Measurements from ENCODE around the gene SMAD4.
"Not testable (repeated sequence)": the region's sequence is repeated elsewhere in the genome, so short reads cannot be mapped to it uniquely, and the experiment has no call there.

The SMAD4 gene

GRCh38 chr18:50994031-50994430, 36.0 kb upstream of the SMAD4 start:
- no peak overlapping the region for H2BK120ac ChIP-seq (ENCODE audit: low read depth, low read length)
- H3K23ac ChIP-seq (ENCODE audit: low read length in 2 of 2): no peak overlapping the region
- H3K4me1 ChIP-seq (ENCODE audit: control insufficient read depth, insufficient read depth, low read depth, low read length): no peaks in the 10 kb centered on the region
- H2BK12ac ChIP-seq (ENCODE audit: low read length in 2 of 2): no peak overlapping the region
- no peak overlapping the region for H2BK15ac ChIP-seq (ENCODE audit: low read depth, poor library complexity, severe bottlenecking)
- no peak overlapping the region for H2AFZ ChIP-seq (ENCODE audit: low read depth, low read length)
- no peak overlapping the region for H3K27ac ChIP-seq (ENCODE audit: low read length, poor library complexity, severe bottlenecking)
- no CpG with 5 or more reads among the region's 2 CpGs for WGBS
- H3K4me2 ChIP-seq (ENCODE audit: low read length, poor library complexity, severe bottlenecking): no peak overlapping the region
- DNase-seq: no peak
- no peak overlapping the region for H4K8ac ChIP-seq (ENCODE audit: low read length)
- no peaks in the 10 kb centered on the region for H3K36me3 ChIP-seq (ENCODE audit: control insufficient read depth in 1 of 2, insufficient read depth in 2 of 2, low read depth in 1 of 2, low read length in 2 of 2)
- no peak overlapping the region for H4K91ac ChIP-seq (ENCODE audit: low read length)
- no peak overlapping the region for H3K18ac ChIP-seq (ENCODE audit: low read depth in 1 of 2, low read length in 2 of 2)
- no peaks in the 10 kb centered on the region for H3K9me3 ChIP-seq (ENCODE audit: control insufficient read depth, low read length)
- no peak overlapping the region for H3K9ac ChIP-seq (ENCODE audit: low read length)
- no peak overlapping the region for H2BK5ac ChIP-seq (ENCODE audit: low read depth, low read length, poor library complexity, severe bottlenecking)
- H3K4me3 ChIP-seq (ENCODE audit: insufficient read depth in 1 of 2, low read depth in 1 of 2, low read length in 2 of 2): no peak overlapping the region
- peaks cover 1% of the 10 kb centered on the region for H3K79me1 ChIP-seq (replicated peaks; ENCODE audit: low read length, poor library complexity, severe bottlenecking)
- H3K4ac ChIP-seq (ENCODE audit: low read depth in 1 of 2, low read length in 2 of 2): no peak overlapping the region
- no peak overlapping the region for H2AK5ac ChIP-seq (ENCODE audit: low read length, severe bottlenecking)
- H3K14ac ChIP-seq (ENCODE audit: low read length in 2 of 2): no peak overlapping the region
- no peaks in the 10 kb centered on the region for H3K27me3 ChIP-seq (ENCODE audit: control insufficient read depth in 1 of 2, insufficient read depth in 1 of 2, low read length in 2 of 2)

DNA sequence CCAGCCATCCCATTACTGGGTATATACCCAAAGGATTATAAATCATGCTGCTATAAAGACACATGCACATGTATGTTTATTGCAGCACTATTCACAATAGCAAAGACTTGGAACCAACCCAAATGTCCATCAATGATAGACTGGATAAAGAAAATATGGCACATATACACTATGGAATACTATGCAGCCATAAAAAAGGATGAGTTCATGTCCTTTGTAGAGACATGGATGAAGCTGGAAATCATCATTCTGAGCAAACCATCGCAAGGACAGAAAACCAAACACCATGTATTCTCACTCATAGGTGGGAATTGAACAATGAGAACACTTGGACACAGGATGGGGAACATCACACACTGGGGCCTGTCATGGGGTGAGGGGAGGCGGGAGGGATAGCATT, 26.8 kb upstream of the SMAD4 start:
- H3K14ac ChIP-seq (ENCODE audit: low read length in 2 of 2); H3K27me3 ChIP-seq (ENCODE audit: control insufficient read depth in 1 of 2, insufficient read depth in 1 of 2, low read length in 2 of 2); H2AK5ac ChIP-seq (ENCODE audit: low read length, severe bottlenecking); H2BK15ac ChIP-seq (ENCODE audit: low read depth, poor library complexity, severe bottlenecking); H4K91ac ChIP-seq (ENCODE audit: low read length); H3K4me2 ChIP-seq (ENCODE audit: low read length, poor library complexity, severe bottlenecking); H3K9ac ChIP-seq (ENCODE audit: low read length); DNase-seq; H2BK5ac ChIP-seq (ENCODE audit: low read depth, low read length, poor library complexity, severe bottlenecking); H3K27ac ChIP-seq (ENCODE audit: low read length, poor library complexity, severe bottlenecking); H3K18ac ChIP-seq (ENCODE audit: low read depth in 1 of 2, low read length in 2 of 2); H3K23ac ChIP-seq (ENCODE audit: low read length in 2 of 2); H3K36me3 ChIP-seq (ENCODE audit: control insufficient read depth in 1 of 2, insufficient read depth in 2 of 2, low read depth in 1 of 2, low read length in 2 of 2); H3K4me1 ChIP-seq (ENCODE audit: control insufficient read depth, insufficient read depth, low read depth, low read length); H2BK12ac ChIP-seq (ENCODE audit: low read length in 2 of 2); H3K79me1 ChIP-seq (replicated peaks; ENCODE audit: low read length, poor library complexity, severe bottlenecking); H3K9me3 ChIP-seq (ENCODE audit: control insufficient read depth, low read length); H2AFZ ChIP-seq (ENCODE audit: low read depth, low read length); H4K8ac ChIP-seq (ENCODE audit: low read length); H3K4me3 ChIP-seq (ENCODE audit: insufficient read depth in 1 of 2, low read depth in 1 of 2, low read length in 2 of 2); H3K4ac ChIP-seq (ENCODE audit: low read depth in 1 of 2, low read length in 2 of 2); H2BK120ac ChIP-seq (ENCODE audit: low read depth, low read length): not testable (repeated sequence)
- WGBS: 80% methylated on average over 1 of the region's 2 CpGs

GRCh38 chr18:51006061-51006818, 23.8 kb upstream of the SMAD4 start:
- Histone ChIP-seq H2AFZ (ENCODE audit: low read depth, low read length) (no peak overlapping the region), H3K27me3 (ENCODE audit: control insufficient read depth in 1 of 2, insufficient read depth in 1 of 2, low read length in 2 of 2) (no peaks in the 10 kb centered on the region), H3K14ac (ENCODE audit: low read length in 2 of 2) (no peak overlapping the region), H3K9me3 (ENCODE audit: control insufficient read depth, low read length) (no peaks in the 10 kb centered on the region), H2AK5ac (ENCODE audit: low read length, severe bottlenecking) (no peak overlapping the region), H3K23ac (ENCODE audit: low read length in 2 of 2) (no peak overlapping the region), H3K9ac (ENCODE audit: low read length) (no peak overlapping the region), H2BK5ac (ENCODE audit: low read depth, low read length, poor library complexity, severe bottlenecking) (no peak overlapping the region), H3K18ac (ENCODE audit: low read depth in 1 of 2, low read length in 2 of 2) (no peak overlapping the region), H2BK120ac (ENCODE audit: low read depth, low read length) (no peak overlapping the region), H3K4ac (ENCODE audit: low read depth in 1 of 2, low read length in 2 of 2) (no peak overlapping the region), H4K8ac (ENCODE audit: low read length) (no peak overlapping the region), H3K4me3 (ENCODE audit: insufficient read depth in 1 of 2, low read depth in 1 of 2, low read length in 2 of 2) (no peak overlapping the region), H3K79me1 (replicated peaks; ENCODE audit: low read length, poor library complexity, severe bottlenecking) (no peaks in the 10 kb centered on the region), H3K36me3 (ENCODE audit: control insufficient read depth in 1 of 2, insufficient read depth in 2 of 2, low read depth in 1 of 2, low read length in 2 of 2) (no peaks in the 10 kb centered on the region), H3K4me1 (ENCODE audit: control insufficient read depth, insufficient read depth, low read depth, low read length) (no peaks in the 10 kb centered on the region), H3K27ac (ENCODE audit: low read length, poor library complexity, severe bottlenecking) (no peak overlapping the region), H4K91ac (ENCODE audit: low read length) (no peak overlapping the region), H3K4me2 (ENCODE audit: low read length, poor library complexity, severe bottlenecking) (no peak overlapping the region), H2BK12ac (ENCODE audit: low read length in 2 of 2) (no peak overlapping the region), H2BK15ac (ENCODE audit: low read depth, poor library complexity, severe bottlenecking) (no peak overlapping the region)
- 52% methylated on average over 2 of the region's 5 CpGs for WGBS
- no peak for DNase-seq

GRCh38 chr18:51006948-51007789, 22.8 kb upstream of the SMAD4 start:
- H2BK120ac ChIP-seq (ENCODE audit: low read depth, low read length): no peak overlapping the region
- no peaks in the 10 kb centered on the region for H3K79me1 ChIP-seq (replicated peaks; ENCODE audit: low read length, poor library complexity, severe bottlenecking)
- H2BK5ac ChIP-seq (ENCODE audit: low read depth, low read length, poor library complexity, severe bottlenecking): no peak overlapping the region
- no peak overlapping the region for H3K23ac ChIP-seq (ENCODE audit: low read length in 2 of 2)
- H3K9ac ChIP-seq (ENCODE audit: low read length): no peak overlapping the region
- no peak overlapping the region for H3K14ac ChIP-seq (ENCODE audit: low read length in 2 of 2)
- no peak overlapping the region for H3K4me3 ChIP-seq (ENCODE audit: insufficient read depth in 1 of 2, low read depth in 1 of 2, low read length in 2 of 2)
- H3K4ac ChIP-seq (ENCODE audit: low read depth in 1 of 2, low read length in 2 of 2): no peak overlapping the region
- no peak overlapping the region for H2BK12ac ChIP-seq (ENCODE audit: low read length in 2 of 2)
- H3K4me1 ChIP-seq (ENCODE audit: control insufficient read depth, insufficient read depth, low read depth, low read length): no peaks in the 10 kb centered on the region
- no peak overlapping the region for H4K91ac ChIP-seq (ENCODE audit: low read length)
- H3K27me3 ChIP-seq (ENCODE audit: control insufficient read depth in 1 of 2, insufficient read depth in 1 of 2, low read length in 2 of 2): no peaks in the 10 kb centered on the region
- no peak overlapping the region for H3K4me2 ChIP-seq (ENCODE audit: low read length, poor library complexity, severe bottlenecking)
- no peak overlapping the region for H3K18ac ChIP-seq (ENCODE audit: low read depth in 1 of 2, low read length in 2 of 2)
- no peak overlapping the region for H4K8ac ChIP-seq (ENCODE audit: low read length)
- H2AK5ac ChIP-seq (ENCODE audit: low read length, severe bottlenecking): no peak overlapping the region
- no peak overlapping the region for H2BK15ac ChIP-seq (ENCODE audit: low read depth, poor library complexity, severe bottlenecking)
- 78% methylated on average over 3 of the region's 13 CpGs for WGBS
- H3K36me3 ChIP-seq (ENCODE audit: control insufficient read depth in 1 of 2, insufficient read depth in 2 of 2, low read depth in 1 of 2, low read length in 2 of 2): no peaks in the 10 kb centered on the region
- H3K9me3 ChIP-seq (ENCODE audit: control insufficient read depth, low read length): no peaks in the 10 kb centered on the region
- H2AFZ ChIP-seq (ENCODE audit: low read depth, low read length): no peak overlapping the region
- no peak for DNase-seq
- H3K27ac ChIP-seq (ENCODE audit: low read length, poor library complexity, severe bottlenecking): no peak overlapping the region

Measured in mesenchymal stem cell (in vitro differentiated cells and primary cell).